ENCODE measurements around the gene TMEM187.
"Not testable (repeated sequence)": the region's sequence is repeated elsewhere in the genome, so short reads cannot be mapped to it uniquely, and the experiment has no call there.

The TMEM187 gene

DNA sequence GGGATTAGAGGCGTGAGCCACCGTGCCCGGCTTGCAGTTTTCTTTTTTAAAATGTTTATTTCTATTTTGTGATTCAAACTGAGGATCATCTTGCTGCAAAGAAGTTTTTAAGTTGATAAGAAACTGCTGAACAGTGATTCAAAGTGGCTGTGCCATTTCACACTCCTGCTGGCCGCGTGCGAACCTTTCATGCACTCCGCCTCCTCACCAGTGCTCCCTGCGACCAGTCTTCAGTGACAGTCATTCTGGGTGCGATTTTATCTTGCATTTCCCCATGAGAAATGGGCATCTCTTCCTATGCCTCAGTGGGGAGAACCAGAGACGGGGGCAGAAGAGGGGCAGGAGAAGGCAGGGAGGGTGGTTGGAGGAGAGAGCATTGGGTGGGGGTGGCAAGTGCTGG, 21.4 kb downstream of the TMEM187 start:
- in situ Hi-C loops (cut with HindIII; ENCODE audit: low sequenced_read_pairs): no loop called here

DNA sequence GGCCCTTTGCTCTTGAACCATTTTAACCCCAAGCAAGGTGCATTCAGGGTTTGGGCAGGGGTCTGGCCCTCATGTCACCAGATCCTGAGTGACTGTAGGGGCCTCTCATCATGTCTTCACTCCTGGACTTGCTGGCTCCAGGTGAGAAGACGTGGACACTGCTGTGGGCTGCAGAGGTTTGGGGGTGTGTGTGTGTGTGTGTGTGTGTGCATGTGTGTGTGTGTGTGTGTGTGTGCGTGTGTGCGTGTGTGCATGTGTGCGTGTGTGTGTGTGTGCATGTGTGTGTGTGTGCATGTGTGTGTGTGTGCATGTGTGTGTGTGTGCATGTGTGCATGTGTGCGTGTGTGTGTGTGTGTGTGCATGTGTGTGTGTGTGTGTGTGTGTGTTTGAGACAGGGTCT, 21.8 kb downstream of the TMEM187 start:
- in situ Hi-C loops (cut with HindIII; ENCODE audit: low sequenced_read_pairs): not testable (repeated sequence)

GRCh38 chrX:153995504-153995903, 22.9 kb downstream of the TMEM187 start:
- in situ Hi-C loops (cut with HindIII; ENCODE audit: low sequenced_read_pairs): no loop called here

DNA sequence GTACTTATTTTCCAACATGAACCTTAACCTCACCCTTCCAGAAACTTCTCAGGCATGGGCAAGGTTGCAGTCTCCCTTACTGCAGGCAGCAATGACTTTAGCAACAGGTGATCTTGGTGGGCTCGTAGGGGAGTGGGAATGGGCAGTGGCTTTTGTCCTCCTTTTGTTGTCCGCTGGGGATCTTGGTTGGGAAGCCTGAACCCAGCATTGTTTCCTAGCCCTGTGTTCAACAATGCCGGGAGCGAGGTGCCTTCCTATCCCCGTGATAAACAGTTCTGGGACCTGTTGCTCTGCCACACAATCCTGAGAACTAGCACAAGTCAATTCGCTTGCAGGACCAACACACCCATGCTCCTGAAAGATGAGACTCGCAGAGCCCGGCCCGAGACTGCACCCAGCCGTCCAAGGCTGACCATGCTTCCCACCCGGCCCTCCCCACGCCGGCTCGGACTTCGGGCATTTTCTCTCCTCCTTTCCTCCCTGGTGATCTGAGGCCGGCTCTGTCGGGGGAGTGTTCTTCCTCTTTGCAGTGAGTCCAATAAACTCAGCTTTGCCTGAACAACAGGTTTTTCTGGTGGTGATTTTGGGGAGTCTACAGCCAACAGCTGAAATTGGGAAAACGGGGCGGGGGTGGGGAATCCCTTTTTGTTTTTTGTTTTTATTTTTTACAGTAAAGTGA, 26.9 kb downstream of the TMEM187 start:
- in situ Hi-C loops (cut with HindIII; ENCODE audit: low sequenced_read_pairs): no loop called here

DNA sequence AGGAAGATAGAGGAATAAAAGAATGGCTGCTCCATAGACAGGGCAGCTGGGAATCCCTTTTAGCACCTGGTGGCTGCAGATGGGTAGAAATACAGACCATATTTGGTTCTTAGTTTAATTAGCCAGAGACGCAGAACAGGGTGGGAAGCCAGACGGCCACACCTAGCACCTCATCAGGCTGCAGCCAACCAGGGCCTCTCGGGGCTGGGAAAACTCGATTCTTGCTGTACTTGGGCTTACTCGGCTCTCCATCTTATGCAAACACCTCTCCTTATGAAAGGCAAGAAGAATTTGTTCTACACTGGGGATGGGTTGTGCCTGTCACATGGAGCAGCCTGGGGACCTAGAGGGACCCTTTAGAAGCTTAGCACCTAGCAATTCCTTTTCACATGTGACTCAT, 27.5 kb downstream of the TMEM187 start:
- in situ Hi-C loops (cut with HindIII; ENCODE audit: low sequenced_read_pairs): no loop called here

- in situ Hi-C loops (cut with HindIII; ENCODE audit: low sequenced_read_pairs): no loop called here
These were observed 29.7 kb downstream of the TMEM187 start for GRCh38 chrX:154002215-154002719.

- in situ Hi-C loops (cut with HindIII; ENCODE audit: low sequenced_read_pairs): no loop called here
These were observed 31.8 kb downstream of the TMEM187 start for GRCh38 chrX:154004315-154004714.

GRCh38 chrX:154006947-154007346, 34.4 kb downstream of the TMEM187 start:
- in situ Hi-C loops (cut with HindIII; ENCODE audit: low sequenced_read_pairs): no loop called here

DNA sequence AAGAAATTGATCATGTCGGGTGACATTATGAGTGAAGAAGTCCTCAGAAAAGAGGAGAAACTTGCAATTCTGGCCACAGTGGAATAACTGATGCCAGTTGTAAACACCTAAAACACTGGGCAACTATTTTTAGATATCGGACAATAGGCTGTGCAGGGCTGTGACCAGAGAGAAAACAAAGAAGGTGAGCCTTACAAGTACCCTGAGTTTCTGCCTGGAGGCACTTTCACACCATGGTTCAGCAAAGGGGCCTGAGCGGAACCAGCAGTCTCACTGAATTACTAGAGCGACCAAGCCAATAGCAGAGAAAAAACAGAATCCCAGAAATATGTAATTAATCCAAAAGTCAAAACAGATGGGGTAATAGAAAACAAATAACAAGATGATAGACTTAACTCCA, 36.0 kb downstream of the TMEM187 start:
- in situ Hi-C loops (cut with HindIII; ENCODE audit: low sequenced_read_pairs): no loop called here

DNA sequence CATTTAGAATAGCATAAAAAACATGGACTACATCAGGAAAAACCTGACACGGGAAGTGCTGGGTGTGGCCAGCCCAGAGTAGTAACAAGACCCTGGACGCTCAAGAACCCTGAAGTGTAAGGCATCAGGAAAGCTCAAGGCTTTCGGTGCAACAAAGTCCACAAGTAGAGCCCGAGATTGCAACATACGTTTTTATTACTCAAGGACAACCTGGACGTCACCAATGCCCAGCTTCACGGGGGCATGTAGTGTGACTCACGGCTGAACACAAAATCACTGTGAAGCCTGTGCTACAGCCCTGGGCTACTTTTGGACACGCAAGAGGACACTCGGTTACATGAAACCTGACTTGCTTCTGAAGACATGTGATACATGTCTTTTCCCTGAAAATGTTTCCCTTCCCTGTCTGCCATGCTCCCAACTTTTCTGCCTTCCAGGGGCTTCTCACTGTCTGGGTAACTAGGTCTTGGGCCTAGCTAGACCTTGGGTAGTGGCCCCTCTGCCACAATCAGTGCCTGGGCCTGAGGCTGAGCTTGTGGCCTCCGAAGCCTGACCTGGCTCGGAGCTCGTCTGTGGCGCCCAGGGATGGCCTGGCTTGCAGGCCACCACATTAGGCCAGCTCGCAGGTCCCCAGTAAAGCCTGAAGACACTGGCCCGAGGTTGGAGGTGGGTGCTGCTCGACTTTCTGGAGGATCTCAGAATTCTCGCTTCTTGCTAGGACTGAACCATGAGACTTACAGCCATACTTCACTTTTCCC, 38.0 kb downstream of the TMEM187 start:
- in situ Hi-C loops (cut with HindIII; ENCODE audit: low sequenced_read_pairs): no loop called here

DNA sequence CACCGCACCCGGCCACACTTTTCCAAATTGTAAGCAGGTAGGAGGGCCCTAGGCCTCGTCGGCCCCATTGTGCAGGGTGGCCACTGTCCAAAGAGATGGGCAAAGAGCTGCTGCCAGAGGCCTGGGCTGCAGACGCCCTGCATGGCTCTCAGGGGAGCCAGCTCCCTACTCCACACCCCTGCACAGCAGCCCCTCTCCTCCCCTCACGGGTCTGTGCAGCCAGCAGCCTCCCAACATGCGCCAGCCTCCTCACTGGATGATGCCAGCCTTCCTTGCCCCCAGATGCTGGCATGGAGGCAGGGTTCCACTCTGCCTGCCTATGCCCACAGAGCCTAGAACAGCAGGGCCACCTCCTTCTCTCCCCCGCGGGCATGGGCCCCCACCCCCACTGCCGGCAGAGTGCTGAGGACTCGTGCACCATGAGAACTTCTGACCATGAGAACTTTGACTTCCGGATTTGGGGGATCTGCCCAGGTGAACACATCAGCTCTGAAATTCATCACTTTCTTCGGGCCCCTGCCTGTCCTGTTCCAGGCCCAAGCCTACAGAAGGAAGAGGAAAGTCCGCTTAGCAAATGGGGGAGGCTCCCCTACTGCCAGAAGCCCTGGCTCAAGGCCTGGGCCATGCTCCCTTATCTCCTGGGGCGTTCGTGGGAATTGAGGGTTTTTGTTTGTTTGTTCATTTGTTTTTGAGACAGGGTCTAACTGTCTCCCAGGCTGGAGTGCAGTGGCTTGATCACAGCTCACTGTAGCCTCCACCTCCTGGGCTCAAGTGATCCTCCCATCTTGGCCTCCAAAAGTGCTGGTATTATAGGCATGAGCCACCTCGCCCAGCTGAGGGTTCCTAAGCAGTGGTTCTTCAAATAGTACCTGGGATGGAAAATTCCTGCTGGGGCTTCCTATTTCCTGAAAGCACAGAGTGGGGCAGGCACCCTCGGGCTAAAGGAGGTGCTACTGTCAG, 39.1 kb downstream of the TMEM187 start:
- in situ Hi-C loops (cut with HindIII; ENCODE audit: low sequenced_read_pairs): no loop called here

DNA sequence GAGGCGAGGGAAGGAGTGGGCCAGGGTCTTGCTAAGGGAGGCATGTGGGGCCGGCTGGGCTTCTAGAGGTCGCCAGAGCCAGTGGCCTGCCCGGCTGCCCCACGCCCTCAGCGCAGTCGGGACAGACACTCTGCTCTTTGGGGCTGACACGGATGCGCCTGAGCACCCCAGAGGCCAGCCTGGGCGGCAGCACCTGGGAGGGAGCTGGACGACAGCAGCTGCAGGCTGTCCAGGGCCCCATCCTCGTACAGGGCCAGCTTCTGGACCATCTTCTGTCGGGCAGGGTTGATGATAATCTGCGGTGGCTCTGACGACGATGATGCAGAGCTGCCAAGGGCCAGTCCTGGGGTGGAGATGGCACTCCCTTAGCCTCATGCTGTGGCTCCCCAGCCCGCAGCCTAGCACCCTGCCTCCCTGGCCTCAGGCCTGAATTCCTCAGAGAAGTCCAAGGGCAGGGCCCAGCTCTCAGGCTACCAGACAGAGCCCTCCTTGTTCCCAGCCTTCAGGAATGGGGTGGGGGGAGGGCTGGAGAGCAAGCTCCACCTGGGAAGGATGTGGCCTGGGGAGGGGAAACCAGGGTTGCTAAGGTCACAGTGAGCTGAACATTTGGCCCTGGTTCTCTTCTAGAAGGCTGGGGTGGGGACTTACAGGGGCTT, 39.9 kb downstream of the TMEM187 start:
- in situ Hi-C loops (cut with HindIII; ENCODE audit: low sequenced_read_pairs): no loop called here

DNA sequence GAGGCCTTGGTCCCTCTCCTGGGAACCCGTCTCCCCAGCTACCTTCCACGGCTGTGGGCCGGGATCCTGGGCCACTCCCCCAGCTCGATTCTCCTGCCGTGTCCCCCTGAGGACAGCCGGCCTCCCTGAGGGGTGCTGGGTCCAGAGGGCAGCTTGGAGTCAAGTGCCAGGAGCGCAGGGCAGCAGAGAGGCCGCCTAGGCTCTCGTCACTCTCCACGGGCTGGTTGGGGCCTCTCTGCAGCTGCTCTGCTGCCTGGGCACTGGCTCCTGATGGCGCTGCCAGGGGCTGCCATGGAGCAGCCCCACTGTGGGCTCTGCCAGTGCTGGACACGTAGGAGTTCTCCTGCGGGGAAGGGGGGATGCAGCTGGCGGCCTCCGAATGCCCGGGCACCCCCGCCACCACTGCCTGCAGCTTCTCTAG, 40.5 kb downstream of the TMEM187 start:
- in situ Hi-C loops (cut with HindIII; ENCODE audit: low sequenced_read_pairs): no loop called here

- in situ Hi-C loops (cut with HindIII; ENCODE audit: low sequenced_read_pairs): no loop called here
These were observed 41.2 kb downstream of the TMEM187 start for GRCh38 chrX:154013614-154014360.

DNA sequence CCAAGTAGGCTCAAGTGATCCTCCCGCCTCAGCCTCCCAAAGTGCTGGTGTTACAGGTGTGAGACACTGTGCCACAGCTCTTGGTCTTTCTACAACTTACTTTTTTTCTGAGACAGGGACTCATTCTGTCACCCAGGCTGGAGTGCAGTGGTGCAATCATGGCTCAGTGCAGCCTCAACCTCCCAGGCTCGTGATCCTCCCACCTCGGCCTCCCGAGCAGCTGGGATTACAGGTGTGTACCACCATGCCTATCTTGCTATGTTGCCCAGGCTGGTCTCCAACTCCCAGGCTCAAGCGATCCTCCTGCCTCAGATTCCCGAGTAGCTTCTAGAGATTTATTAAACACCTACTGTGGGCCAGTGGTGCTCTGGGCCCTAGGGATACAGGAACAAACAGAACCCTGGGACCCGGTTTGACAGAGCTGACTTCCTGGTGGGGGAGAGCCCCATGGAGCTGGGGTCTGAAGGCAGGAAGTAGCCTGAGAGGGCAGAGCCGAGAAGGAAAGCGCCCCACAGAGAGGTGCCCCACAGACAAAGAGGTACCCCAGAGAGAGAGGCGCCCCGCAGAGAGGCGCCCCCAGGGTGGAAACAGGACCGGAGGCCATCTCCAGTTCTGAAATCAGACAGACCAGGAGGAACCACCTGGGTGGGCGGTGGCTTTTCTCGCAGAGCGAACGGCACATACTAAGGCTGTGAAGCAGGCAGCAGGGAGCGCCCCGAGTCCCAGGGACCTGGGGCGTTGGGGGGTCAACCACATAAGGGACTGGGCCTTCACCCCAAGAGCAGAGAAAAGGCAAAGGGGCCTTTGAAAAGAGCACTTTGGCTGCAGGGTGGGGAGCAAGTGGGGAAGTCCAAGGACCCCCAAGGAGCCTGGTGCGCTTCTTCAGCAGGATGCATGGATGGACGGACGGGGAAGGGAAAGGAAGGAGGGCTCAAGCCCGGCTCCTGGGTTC, 42.2 kb downstream of the TMEM187 start:
- in situ Hi-C loops (cut with HindIII; ENCODE audit: low sequenced_read_pairs): no loop called here

DNA sequence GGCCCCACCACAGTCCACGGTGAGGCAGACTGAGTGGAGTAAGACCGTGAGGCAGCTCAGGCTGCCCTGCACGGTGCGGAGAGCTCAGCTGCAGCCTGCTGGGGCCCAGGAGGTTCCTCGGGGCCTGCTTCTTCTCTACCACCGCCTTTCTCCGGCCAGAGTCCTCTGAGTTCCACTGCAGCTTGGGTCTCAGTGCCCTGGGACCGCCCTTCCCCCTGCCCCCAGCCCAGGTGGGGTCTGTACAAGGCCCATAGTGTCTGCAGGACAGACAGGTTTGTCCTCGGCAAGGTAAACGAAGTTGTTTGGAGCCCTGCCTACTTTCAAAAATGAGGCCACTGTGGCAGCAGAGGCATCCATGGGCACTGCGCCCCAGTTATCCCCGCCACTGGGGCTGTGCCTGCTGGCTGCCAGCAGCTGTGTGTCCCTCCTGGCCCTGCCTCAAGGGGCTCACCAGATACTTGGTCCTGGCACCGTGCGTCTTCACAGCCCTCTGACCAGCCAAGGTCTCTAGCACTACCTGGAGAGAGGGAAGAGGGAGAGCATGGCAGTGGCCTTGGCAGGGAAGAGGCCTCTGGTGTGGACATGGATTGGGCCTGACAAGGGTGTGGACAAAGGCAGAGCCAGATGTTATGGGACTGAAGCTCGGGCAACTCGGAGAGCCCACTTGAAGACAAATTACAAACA, 43.2 kb downstream of the TMEM187 start:
- in situ Hi-C loops (cut with HindIII; ENCODE audit: low sequenced_read_pairs): no loop called here

DNA sequence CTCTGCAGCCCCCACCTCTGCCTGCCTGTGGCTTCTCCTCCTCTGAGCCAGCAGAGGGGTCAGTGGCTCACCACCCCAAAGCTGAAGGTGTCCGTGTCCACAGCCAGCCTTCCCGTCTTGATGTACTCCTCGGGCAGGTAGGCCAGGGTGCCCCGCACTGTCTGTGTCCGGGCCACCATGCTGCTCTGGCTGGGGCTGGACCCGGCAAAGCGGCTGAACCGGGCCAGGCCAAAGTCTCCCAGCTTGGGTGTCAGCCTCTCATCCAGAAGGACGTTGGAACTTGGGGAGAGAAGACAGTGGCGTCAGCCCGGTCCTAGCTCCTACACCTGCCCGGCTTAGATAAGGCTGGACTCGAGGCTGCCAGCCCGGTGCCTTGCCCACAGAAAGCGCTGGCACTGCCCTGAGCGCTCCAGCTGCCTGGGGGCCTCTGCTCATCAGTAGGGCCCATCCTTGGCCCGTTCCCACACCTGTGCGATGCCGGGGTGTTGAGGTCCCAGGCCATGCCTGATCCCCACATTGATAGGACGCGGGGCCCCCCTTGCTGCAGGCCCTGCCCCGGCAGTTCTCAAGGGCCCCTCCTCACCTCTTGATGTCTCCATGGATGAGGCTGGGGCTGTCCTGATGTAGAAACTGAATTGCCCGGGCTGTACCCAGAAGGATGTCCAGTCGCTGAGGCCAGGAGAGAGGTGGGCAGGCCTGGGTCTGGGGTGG, 44.0 kb downstream of the TMEM187 start:
- in situ Hi-C loops (cut with HindIII; ENCODE audit: low sequenced_read_pairs): no loop called here

All from endothelial cell of hepatic sinusoid (primary cell).